Natural killer cell (primary cell): ENCODE measurements around the gene FREM1. TPM values are rescaled to one million over a fixed set of nuclear protein-coding genes. Genes with fewer than 3 reads are reported as not detected.

Experiments used
- ATAC-seq, 3 donors: fragments of 150-1000 bp in 2 of 3; fragments of 200-7000 bp in 1 of 3; cut with Tn5 transposase; 1 replicate in 1 of 3; 2 replicates in 2 of 3; pipeline ENCODE4 v1.10.0; 2021; ENCODE audit warnings: mild to moderate bottlenecking in 2 of 3, moderate library complexity in 2 of 3
- DNase-seq, 2 donors: peaks; one replicate each; pipeline versions ENCODE4 v3.0.0 to v3.0.0-alpha.2; 2013 to 2021; ENCODE audit warnings: mixed read lengths in 1 of 2
- H3K27ac ChIP-seq: one replicate; pipeline ENCODE4 v1.5.1; 2013; ENCODE audit warnings: mild to moderate bottlenecking, low read length
- H3K27me3 ChIP-seq: one replicate; pipeline ENCODE4 v1.6.1; 2013; ENCODE audit warnings: low read length; ENCODE audit not compliant: control insufficient read depth, insufficient read depth
- H3K36me3 ChIP-seq: one replicate; pipeline ENCODE4 v1.6.1; 2013; ENCODE audit warnings: low read length; ENCODE audit not compliant: control insufficient read depth, insufficient read depth
- H3K4me1 ChIP-seq: one replicate; pipeline ENCODE4 v1.6.1; 2013; ENCODE audit warnings: low read length; ENCODE audit not compliant: control insufficient read depth, insufficient read depth
- H3K4me3 ChIP-seq: one replicate; pipeline ENCODE4 v1.5.1; 2013; ENCODE audit warnings: low read length
- H3K9me3 ChIP-seq: one replicate; pipeline ENCODE4 v1.6.1; 2013; ENCODE audit warnings: low read length; ENCODE audit not compliant: control insufficient read depth, insufficient read depth
- H3K27ac Mint-ChIP-seq, 2 donors: one replicate each; pipeline ENCODE4 v1.8.0; 2022; ENCODE audit warnings: mild to moderate bottlenecking in 2 of 2, mixed read lengths in 2 of 2, moderate library complexity in 1 of 2
- H3K27me3 Mint-ChIP-seq, 2 donors: one replicate each; pipeline ENCODE4 v1.8.0; 2022; ENCODE audit warnings: low read depth in 2 of 2, mixed read lengths in 2 of 2
- H3K36me3 Mint-ChIP-seq: one replicate; pipeline ENCODE4 v1.8.0; 2022; ENCODE audit warnings: mixed read lengths
- H3K4me1 Mint-ChIP-seq, 2 donors: one replicate each; pipeline ENCODE4 v1.8.0; 2022; ENCODE audit warnings: mixed read lengths in 2 of 2
- H3K4me3 Mint-ChIP-seq: one replicate; pipeline ENCODE4 v1.8.0; 2022; ENCODE audit warnings: mild to moderate bottlenecking, moderate library complexity, mixed read lengths
- H3K9me3 Mint-ChIP-seq, 2 donors: one replicate each; pipeline ENCODE4 v1.8.0; 2022; ENCODE audit warnings: mixed read lengths in 2 of 2
- CTCF ChIP-seq: fragments of 200-600 bp; IDR thresholded peaks from one replicate; pipeline ENCODE4 v1.8.0; 2022; ENCODE audit warnings: antibody characterized with exemption
- WGBS: methylation state at CpG from one replicate; pipeline ENCODE4 v1.1.7; 2013; ENCODE audit warnings: missing lambda C conversion rate; ENCODE audit not compliant: insufficient coverage; 5-methylcytosine and 5-hydroxymethylcytosine counted together
- intact Hi-C: fragments of 100-400 bp; cut with micrococcal nuclease; formaldehyde crosslinking; loops from one replicate; pipeline ENCODE4 v1.14.2; 2022
- total RNA-seq, 4 donors: library from RNA; stranded (reverse); fragments of 120-200 nt in 1 of 4; gene quantifications; one replicate each; pipeline versions ENCODE4 v1.2.3 to v1.2.4, GENCODE V29; 2013 to 2022

FREM1 gene
- total RNA-seq, 3 donors from 2014 or later (not counting 1 experiment from before 2014, with no cell fraction given), result 0.05 TPM; not detected in 2

GRCh38 chr9:14747111-14747510 lies 163.1 kb downstream of the FREM1 start:
- no peak for TF ChIP-seq CTCF
- Histone ChIP-seq H3K4me1 (no peaks in the 10 kb centered on the region), H3K27ac (no peak overlapping the region), H3K4me3 (no peak overlapping the region), H3K27me3 (peaks cover 2% of the 10 kb centered on the region), H3K9me3 (no peaks in the 10 kb centered on the region), H3K36me3 (no peaks in the 10 kb centered on the region)
- no peak for DNase-seq
- Mint-ChIP-seq H3K36me3 (no peaks in the 10 kb centered on the region), H3K4me3 (no peak overlapping the region), H3K4me1 (no peaks in the 10 kb centered on the region), H3K27ac (no peak overlapping the region), H3K9me3 (no peaks in the 10 kb centered on the region), H3K27me3 (peaks cover 6 to 45% of the 10 kb centered on the region in 2 donors)
- ATAC-seq, result no peak
- intact Hi-C loops, result no loop called here

- Mint-ChIP-seq H3K27ac (no peak overlapping the region), H3K4me1 (no peaks in the 10 kb centered on the region), H3K36me3 (no peaks in the 10 kb centered on the region), H3K9me3 (no peaks in the 10 kb centered on the region), H3K27me3 (peaks cover 6 to 40% of the 10 kb centered on the region in 2 donors), H3K4me3 (no peak overlapping the region)
- 85% methylated on average over 3 of the region's 3 CpGs for WGBS
- no peak overlapping the region for H3K27ac ChIP-seq
- H3K4me3 ChIP-seq, result no peak overlapping the region
- H3K4me1 ChIP-seq, result no peaks in the 10 kb centered on the region
- H3K27me3 ChIP-seq, result peaks cover 2% of the 10 kb centered on the region
- intact Hi-C loops, result no loop called here
- no peaks in the 10 kb centered on the region for H3K36me3 ChIP-seq
- DNase-seq, result no peak
- H3K9me3 ChIP-seq, result no peaks in the 10 kb centered on the region
- ATAC-seq, result no peak
- TF ChIP-seq CTCF, result no peak
Measured at GRCh38 chr9:14746626-14747025, 163.6 kb downstream of the FREM1 start.

GRCh38 chr9:14744768-14745167 lies 165.5 kb downstream of the FREM1 start:
- no peaks in the 10 kb centered on the region for H3K9me3 ChIP-seq
- H3K4me1 ChIP-seq, result no peaks in the 10 kb centered on the region
- TF ChIP-seq CTCF, result no peak
- Mint-ChIP-seq H3K4me1 (no peaks in the 10 kb centered on the region), H3K36me3 (no peaks in the 10 kb centered on the region), H3K4me3 (no peak overlapping the region), H3K27ac (no peak overlapping the region), H3K9me3 (no peaks in the 10 kb centered on the region), H3K27me3 (peaks cover 6 to 26% of the 10 kb centered on the region in 2 donors)
- DNase-seq (no peak), ATAC-seq (no peak)
- H3K36me3 ChIP-seq, result no peaks in the 10 kb centered on the region
- H3K27me3 ChIP-seq, result peaks cover 2% of the 10 kb centered on the region
- no peak overlapping the region for H3K4me3 ChIP-seq
- no peak overlapping the region for H3K27ac ChIP-seq
- intact Hi-C loops, result no loop called here
- WGBS, result 100% methylated on average over 1 of the region's 1 CpG

- H3K4me1 Mint-ChIP-seq, result no peaks in the 10 kb centered on the region
- no peaks in the 10 kb centered on the region for H3K9me3 Mint-ChIP-seq
- WGBS, result 92% methylated on average over 2 of the region's 3 CpGs
- H3K4me3 ChIP-seq, result no peak overlapping the region
- H3K36me3 Mint-ChIP-seq, result no peaks in the 10 kb centered on the region
- no peaks in the 10 kb centered on the region for H3K9me3 ChIP-seq
- no peaks in the 10 kb centered on the region for H3K36me3 ChIP-seq
- H3K27me3 ChIP-seq, result peaks cover 2% of the 10 kb centered on the region
- intact Hi-C loops, result no loop called here
- ATAC-seq (no peak), DNase-seq (no peak)
- no peak overlapping the region for H3K4me3 Mint-ChIP-seq
- no peak overlapping the region for H3K27ac ChIP-seq
- no peaks in the 10 kb centered on the region for H3K4me1 ChIP-seq
- H3K27me3 Mint-ChIP-seq, result peaks cover 3 to 22% of the 10 kb centered on the region in 2 donors
- no peak overlapping the region for H3K27ac Mint-ChIP-seq
- no peak for TF ChIP-seq CTCF
Measured at GRCh38 chr9:14741369-14741768, 168.9 kb downstream of the FREM1 start.
